Jurkat, Clone E6-1 (cell line): Measurements from ENCODE around the gene NKAIN4.

Experiments
- DNase-seq: peaks from one replicate; pipeline ENCODE4 v3.0.0-alpha.2; 2011; ENCODE audit warnings: low read depth, low spot score
- H3K4me3 ChIP-seq: 2 replicates; pipeline ENCODE4 v1.5.1; 2011; ENCODE audit warnings: mild to moderate bottlenecking, low read length, control low read depth, moderate library complexity

Gene NKAIN4

DNA sequence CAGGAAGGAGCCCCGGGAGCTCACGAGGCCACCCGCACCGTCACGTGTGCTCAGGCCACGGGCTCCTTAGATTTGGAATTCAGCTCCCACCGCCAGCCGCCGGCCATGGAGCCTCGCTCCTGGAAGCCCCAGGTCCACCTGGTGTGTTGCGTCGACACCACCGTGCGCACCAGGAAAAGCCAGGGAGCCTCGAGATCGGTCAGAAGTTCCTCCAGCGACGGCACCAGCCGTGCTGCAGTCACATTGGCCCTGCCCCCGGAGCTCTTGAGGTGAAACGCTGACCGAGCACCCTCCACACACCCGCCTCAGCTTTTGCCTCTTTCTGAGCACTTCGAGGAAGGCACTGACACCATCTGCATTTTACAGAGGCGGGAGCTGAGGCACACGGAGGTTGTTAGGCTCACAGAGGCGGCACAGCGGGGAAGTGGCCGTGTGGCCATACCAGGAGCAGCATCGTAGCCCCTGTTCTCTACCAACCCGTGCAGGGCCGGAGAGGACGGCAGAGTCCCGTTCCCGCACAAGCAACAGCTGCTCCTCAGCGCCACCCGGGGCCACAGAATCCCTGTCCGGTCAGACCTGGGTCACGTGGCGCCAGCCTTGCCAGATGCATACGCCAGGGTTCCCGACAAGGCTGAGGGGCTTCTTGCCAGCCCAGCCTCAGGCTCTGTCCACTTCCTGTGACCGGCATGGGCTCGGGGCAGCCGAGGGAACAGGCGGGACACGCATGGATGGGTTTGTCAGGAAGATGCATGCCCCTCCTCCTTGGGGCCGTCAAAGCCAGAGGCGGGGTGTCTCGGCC is 7.6 kb downstream of the NKAIN4 start:
- H3K4me3 ChIP-seq = no peak overlapping the region
- no peak for DNase-seq

DNA sequence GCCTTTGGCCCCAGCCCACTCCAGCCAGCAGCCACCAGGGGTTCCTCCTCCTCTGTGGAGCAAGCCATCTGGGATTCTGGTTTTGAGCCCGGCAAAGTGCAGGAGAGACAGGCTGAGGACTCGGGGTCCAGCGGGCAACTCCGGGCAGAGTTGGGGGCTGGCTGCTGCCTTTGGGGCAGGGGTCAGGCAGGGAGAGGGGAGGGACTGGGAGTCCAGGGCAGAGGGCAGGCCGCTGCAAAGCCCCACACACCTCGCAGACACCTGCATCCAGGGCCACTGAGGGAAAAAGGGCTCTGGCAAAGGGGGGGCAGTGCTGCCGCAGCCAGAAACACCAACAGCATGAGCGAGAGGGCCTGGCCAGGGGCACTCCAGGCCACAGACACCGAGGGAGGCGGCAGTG is 9.8 kb downstream of the NKAIN4 start:
- H3K4me3 ChIP-seq = no peak overlapping the region
- DNase-seq = no peak

DNA sequence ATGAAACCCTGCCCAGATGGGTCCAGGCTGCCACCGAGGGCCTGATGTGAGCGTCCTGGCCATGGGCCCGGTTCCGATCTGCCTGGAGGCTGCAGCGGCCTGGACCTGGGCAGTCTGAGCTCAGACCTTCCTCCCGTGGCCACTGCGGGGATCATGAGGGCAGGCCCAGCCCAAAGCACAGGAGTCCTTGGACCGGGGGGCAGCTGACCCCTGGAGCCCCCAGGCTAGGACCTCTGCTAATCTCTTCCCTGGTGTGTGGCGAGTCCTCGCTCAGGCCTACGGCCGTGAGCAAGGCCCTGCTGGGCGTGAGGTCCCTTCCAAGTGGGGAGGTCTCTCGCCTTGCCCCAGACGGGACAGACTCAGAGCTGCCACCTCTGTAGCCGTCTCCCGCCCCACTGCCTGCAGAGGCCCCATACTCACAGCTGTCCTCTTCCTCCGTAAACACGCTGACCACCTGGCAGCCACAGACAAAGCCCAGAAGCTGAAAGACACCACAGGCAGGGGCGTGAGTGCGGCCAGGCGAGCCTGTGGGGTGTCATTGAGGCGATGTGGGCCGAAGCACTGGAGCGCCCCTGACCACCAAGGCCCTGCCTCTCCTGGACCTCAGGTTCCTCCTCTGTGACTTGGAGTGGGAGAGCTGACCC is 10.5 kb downstream of the NKAIN4 start:
- no peak for DNase-seq
- no peak overlapping the region for H3K4me3 ChIP-seq

DNA sequence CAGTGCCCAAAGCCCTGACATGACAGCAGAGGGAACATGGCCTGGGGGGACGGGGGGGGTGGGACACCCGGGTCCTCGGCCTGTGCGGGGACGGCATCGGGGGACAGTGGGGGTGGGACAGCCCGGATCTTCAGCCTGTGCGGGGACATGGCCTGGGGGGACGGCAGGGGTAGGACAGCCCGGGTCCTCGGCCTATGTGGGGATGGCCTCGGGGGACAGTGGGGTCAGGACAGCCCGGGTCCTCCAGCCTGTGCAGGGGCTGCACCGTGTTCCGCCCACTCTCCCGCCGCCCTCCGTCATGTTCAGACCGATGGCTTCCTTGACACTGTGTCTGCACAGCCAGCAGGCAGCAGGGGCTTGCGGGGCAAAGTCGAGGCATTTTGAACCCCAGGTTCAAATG is 11.5 kb downstream of the NKAIN4 start:
- H3K4me3 ChIP-seq = no peak overlapping the region
- no peak for DNase-seq

DNA sequence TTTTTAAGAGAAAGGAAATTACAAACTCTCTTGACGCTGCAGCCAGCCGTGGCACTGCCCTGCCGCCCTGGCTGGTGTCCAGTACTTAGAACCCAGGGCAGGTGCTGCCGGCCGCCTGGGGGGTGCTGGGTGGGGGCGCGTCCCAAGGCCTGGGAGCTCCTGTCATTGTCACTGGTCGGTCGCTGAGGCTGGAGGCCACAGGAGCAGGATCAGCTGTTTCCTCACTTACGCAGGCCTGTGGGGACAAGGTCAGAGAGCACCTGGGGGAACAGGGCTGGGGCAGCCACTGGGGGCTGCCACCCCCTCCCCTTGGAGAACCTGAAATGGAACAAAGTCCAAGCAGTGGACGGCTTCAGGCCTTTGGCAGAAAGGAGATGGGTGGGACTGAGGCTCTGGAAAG is 13.0 kb downstream of the NKAIN4 start:
- H3K4me3 ChIP-seq = no peak overlapping the region
- no peak for DNase-seq

DNA sequence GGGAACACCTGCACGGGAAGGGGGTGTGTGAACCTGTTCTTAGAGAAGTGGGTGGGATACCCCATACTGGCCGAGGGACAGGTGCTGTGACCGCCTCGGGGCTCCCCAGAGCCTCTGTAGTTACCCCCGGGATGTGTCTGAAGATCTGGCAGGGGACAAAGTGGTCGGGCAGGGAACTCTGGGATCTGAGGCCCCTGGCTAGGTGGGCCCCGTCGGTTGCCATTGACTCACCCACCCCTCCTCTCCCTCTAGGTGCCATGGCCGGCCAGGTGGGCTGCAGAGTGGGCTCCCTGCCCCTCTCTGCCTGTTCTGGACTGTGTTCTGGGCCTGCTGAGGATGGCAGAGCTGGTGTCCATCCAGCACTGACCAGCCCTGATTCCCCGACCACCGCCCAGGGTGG is 14.3 kb downstream of the NKAIN4 start:
- H3K4me3 ChIP-seq = no peak overlapping the region
- no peak for DNase-seq

DNA sequence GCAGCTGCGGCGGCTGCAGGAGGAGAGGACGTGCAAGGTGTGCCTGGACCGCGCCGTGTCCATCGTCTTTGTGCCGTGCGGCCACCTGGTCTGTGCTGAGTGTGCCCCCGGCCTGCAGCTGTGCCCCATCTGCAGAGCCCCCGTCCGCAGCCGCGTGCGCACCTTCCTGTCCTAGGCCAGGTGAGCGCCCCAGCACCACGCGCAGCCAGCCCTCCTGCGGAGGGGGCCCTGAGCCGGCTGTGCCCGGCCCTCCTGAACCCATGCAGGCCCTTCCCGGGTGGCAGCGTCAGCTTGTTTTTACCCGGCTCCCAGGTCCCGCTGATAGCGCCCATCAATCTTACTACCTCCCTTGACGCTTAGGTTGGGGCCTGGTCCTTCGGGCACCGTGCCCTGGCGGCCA is 14.8 kb downstream of the NKAIN4 start:
- DNase-seq = no peak
- no peak overlapping the region for H3K4me3 ChIP-seq

DNA sequence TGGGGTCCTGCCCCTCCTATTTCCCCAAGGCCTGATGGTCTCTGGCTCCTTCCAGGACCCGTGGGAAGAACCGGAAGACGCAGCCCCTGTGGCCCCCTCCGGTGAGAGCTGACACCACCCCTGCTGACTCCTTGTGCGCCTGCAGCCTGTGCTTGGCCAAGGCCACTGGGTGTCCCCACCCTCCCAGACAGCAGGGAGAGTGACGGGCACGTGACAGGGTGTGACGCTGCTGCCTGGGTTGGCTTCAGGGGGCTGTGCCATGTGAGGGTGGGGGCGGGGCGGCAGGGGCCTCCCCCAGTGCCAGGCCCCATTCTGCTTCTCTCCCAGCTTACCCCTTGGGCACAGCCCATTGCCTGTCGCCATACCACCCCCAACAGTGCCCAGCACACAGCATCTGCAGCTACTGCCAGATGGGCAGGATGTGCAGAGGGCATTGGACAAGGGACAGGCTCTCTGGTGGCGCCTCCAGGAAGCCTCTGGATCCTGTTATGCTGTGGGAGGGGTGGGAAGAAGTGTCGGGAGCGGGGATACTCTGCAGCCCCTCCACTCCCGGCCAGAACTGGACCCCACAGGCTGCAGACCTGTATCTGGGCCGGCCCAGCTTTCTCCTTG is 15.6 kb downstream of the NKAIN4 start:
- no peak overlapping the region for H3K4me3 ChIP-seq
- peak; percentile 67 for DNase-seq

DNA sequence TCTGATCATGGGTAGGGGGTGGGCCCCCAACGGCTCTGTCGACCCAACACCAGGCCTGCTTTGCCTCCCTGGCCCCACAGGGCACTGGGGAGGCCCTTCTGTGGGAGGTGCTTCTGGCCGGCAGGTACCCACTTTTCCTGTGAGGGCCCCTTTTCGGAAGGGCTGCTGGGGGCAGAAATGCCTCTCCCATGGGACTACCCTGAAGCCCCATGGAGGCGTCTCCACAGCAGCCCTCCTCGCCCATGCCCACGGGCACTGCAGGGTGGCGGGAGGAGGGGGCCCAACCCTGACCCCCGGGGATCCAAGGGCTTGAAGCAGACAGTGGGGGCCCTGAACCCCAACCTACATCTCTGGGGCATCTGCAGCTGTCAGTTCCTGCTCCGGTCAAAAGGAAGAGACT is 16.2 kb downstream of the NKAIN4 start:
- no peak for DNase-seq
- no peak overlapping the region for H3K4me3 ChIP-seq

DNA sequence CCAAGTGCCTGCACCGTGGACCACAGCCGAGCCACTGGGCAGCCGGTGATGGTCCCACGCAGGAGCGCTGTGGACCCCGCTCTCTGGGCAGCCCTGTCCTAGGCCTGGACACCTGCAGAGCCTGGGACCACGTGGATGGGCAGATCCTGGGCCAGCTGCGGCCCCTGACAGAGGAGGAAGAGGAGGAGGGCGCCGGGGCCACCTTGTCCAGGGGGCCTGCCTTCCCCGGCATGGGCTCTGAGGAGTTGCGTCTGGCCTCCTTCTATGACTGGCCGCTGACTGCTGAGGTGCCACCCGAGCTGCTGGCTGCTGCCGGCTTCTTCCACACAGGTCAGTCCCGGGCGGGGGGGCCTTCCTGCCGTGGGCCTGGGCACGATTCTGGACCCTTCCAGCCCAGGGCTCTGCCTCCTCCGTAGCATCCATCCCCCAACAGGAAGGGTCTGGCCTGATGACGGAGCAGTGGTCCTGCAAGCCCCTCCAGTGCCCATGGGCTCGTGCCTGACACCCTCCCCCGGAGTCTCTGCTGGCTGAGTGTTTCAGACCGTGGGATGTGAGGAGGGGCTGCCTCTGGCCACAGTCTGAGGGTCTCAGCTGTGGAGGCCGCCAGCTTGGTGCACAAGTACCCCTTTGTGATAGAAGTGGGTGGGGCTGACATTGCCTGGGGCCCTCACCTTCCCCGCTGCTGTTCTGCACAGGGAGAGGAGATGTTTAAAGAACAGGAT is 18.0 kb downstream of the NKAIN4 start:
- DNase-seq = no peak

DNA sequence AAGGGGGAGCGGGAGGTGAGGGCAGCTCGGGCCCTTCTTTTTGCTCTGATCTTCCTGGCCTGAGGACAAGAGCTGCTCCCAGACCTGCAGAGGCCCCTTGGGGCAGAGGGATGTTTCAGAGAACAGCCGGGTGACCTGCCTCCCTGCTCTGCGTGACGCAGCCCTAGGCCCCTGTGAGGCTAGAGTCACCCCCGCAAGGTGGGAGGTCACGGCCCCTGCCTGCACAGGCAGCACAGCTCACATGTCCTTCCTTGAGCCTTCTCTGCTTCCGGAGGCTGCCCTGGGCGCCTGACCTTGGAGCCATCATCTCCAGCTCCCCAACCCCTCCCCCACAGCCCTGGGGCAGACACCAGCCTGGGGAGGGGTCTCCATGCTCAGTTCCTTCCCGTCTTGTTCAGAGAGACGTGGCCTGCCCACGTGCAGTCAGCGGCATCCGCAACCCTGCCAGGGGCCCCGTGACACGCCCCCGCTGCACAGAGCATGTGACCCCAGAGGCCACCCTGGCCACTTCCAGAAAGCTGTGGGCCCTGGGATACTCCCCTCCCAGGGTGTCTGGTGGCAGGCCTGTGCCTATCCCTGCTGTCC is 18.8 kb downstream of the NKAIN4 start, which contains the start of gene BIRC7:
TSS of gene BIRC7 (plus strand) at position 507 of the 585 bp plus-strand sequence. CDS start 192 bp downstream, outside the sequence.
- no peak for DNase-seq
- no peak within 1 kb of the TSS for H3K4me3 ChIP-seq

More for the DNA sequence above, 18.0 kb downstream of the NKAIN4 start:
- H3K4me3 ChIP-seq = no peak overlapping the region

DNA sequence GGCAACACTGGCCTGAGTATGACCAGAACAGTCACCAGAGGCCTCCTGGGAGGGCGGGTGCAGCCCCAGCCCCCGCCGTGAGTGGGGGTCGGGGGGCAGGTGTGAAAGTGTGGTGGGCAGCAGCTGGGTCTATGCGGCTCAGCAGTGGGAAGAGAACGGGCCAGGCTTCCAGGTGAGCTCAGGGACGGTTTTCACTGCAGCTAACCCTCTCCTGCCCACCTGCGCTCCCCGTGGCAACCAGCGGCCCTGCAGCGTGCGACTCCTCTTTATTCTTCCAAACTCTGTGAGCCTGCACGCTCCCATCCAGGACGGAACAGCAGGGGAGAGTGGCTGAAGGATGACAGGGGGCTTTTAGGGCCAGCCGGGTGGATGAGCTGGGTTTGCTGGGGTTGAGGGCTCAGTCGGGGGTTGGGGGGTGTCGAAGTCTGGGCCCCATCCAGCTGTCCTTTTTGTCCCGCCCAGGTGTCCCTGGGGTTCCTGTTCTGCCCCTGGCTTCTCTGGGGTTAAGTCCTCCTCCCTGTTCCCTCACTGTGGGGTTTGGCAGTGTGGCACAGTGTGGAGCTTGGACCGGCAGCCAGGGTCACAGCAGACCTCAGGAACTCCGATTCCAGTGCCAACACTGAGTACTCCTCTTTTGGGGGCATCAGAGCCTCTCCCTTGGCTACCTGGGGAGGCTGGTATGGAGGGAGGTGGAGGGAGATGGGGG is 19.4 kb downstream of the NKAIN4 start:
- no peak overlapping the region for H3K4me3 ChIP-seq
- DNase-seq = no peak

DNA sequence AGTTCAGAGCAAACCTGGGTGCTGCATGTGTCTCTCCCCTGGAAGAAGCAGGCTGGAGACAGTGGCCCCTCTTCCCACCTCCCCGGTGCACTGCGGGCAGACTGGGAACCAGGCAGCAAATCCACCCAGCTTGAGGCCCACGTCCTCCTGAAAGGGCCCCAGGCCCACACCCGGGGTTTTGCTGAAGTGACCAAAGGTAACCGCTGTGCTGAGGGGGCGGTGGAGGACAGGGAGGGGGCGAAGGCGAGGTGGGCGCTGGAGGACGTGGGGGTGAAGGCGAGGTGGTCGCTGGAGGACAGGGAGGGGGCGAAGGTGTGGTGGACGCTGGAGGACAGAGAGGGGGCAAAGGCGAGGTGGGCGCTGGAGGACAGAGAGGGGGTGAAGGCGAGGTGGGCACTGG is 20.3 kb downstream of the NKAIN4 start:
- DNase-seq = no peak
- H3K4me3 ChIP-seq = no peak overlapping the region

DNA sequence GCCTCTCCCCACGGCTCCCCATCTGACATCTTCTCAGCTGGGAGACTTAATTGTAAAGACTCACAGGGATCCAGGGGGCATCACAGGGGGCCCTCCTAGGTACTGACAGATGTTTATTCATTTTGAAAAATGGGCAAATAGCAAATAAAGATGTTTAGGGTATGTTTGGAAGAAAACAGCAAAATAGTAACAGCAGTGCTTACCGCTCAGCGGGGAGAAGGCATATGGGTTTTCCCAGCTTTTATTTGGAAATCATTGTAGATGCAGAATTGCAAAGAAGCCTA is 21.3 kb downstream of the NKAIN4 start:
- H3K4me3 ChIP-seq = no peak overlapping the region
- no peak for DNase-seq

DNA sequence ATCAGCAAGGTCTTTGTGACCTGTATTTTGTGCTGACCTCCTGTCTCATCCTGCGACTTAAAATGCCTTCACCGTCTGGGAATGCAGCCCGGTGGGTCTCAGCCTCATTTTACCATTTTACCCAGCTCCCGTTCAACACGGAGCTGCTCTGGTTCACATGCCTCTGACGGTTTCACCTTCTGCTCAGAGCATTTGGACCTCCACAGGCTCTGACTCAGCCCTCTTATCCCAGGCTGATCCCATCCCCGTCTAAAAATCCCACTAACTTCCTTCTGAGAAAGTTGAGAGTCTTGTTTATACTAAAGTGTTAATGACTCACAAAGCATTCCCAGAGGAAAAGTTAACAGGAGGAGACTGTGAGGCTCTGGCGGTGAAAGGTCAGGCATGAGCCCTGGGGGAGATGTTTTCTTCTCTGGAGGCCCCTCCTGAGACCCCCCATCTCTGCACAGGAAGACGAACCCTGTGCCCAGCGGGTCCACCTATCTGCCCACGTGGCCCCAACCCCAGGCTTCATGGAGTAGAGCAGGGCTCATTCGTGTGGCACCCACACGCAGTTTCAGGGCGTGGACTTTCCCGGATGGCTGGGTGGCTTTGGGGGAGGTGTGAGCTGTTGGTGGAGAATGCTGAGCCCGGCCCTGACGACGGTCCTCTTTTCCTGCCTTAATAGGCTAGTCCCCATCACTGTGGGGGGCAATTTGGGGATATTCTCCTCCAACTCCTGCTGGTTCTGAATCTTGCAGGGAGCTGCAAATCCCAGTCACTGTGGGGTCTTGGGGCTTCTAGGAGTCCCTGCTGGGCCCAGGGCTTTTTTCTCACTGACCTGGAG is 21.8 kb downstream of the NKAIN4 start:
- no peak for DNase-seq
- H3K4me3 ChIP-seq = no peak overlapping the region

DNA sequence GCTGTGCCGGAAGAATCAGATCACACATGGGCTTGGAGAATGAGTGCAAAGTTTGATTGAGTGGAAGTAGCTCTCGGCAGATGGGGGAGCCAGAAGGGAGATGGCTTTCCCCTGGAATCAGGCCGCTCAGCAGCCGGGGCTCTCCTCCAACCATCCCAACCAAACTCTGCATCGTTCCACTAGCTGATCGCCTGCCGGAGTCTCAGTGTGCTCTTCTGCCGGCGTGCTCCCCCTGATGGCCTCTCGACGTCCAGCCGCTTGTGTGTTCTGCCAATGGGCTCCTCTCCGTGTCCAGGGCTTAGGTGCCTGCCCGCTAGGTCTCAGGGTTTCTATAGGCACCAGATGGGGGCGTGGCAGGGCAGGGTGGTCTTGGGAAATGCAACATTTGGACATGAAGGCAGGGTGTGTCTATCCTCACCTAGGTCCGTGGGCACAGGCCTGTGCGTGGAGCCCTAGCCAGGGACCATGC is 23.4 kb downstream of the NKAIN4 start:
- H3K4me3 ChIP-seq = no peak overlapping the region
- no peak for DNase-seq

DNA sequence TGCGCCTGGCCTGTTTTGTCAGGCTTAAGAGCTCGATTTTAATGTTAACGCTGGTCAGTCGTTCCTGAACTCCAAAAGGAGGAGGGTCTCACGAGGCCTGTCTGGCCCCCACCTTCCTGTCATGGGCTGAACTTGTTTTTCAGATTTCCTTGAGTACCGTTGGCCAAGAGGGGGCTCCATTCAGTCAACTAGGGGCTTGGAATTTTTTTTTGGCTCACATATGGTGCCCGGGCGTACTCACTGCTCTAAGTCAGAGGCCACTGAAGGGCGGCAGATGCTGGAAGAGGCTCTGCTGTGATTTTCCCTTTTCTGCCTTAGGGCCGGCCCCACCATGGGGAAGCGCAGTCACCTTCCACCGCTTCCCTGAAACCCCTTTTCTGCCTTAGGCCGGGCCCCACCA is 25.5 kb downstream of the NKAIN4 start:
- no peak for DNase-seq
- H3K4me3 ChIP-seq = no peak overlapping the region

DNA sequence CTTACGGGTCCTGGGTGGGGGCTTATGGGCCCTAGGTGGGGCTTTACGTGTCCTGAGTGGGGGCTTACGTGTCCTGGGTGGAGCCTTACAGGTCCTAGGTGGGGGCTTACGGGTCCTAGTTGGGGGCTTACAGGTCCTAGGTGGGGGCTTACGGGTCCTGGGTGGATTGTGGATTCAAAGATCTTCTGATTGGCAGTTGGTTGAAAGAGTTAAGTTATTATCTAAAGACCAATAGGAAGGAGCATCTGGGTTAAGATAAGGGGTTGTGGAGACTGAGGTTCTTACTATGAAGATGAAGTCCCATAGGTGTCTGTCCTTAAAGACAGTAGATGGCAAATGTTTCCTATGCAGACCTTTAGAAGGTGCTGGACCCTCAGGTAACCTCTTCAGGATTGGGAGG is 27.0 kb downstream of the NKAIN4 start:
- no peak for DNase-seq
- no peak overlapping the region for H3K4me3 ChIP-seq
